Mesenchymal stem cell (in vitro differentiated cells and primary cell): ENCODE measurements around the gene ACAP3.

Experiments
- DNase-seq: peaks from one replicate; pipeline ENCODE4 v3.0.0-alpha.2; 2013
- H2AFZ ChIP-seq: one replicate; pipeline ENCODE4 v1.6.1; 2013; ENCODE audit warnings: low read depth, mild to moderate bottlenecking, control low read depth, inconsistent platforms, low read length, moderate library complexity
- H2AK5ac ChIP-seq: 2 replicates; pipeline ENCODE4 v1.6.1; 2013; ENCODE audit warnings: low read length, moderate library complexity, mild to moderate bottlenecking, inconsistent platforms; ENCODE audit not compliant: severe bottlenecking
- H2BK120ac ChIP-seq: one replicate; pipeline ENCODE4 v1.6.1; 2013; ENCODE audit warnings: low read depth, mild to moderate bottlenecking, inconsistent platforms, low read length, moderate library complexity
- H2BK12ac ChIP-seq, 2 experiments: one replicate each; pipeline ENCODE4 v1.6.1; 2013; ENCODE audit warnings: inconsistent platforms in 2 of 2, low read length in 2 of 2, mild to moderate bottlenecking in 2 of 2, moderate library complexity in 2 of 2, control low read depth in 1 of 2
- H2BK15ac ChIP-seq: one replicate; pipeline ENCODE4 v1.6.1; 2013; ENCODE audit warnings: mild to moderate bottlenecking, low read depth, inconsistent platforms; ENCODE audit not compliant: poor library complexity, severe bottlenecking
- H2BK5ac ChIP-seq: 2 replicates; pipeline ENCODE4 v1.6.1; 2013; ENCODE audit warnings: low read depth, mild to moderate bottlenecking, low read length, control low read depth, inconsistent platforms; ENCODE audit not compliant: poor library complexity, severe bottlenecking
- H3K14ac ChIP-seq, 2 experiments: one replicate each; pipeline ENCODE4 v1.6.1; 2013; ENCODE audit warnings: inconsistent platforms in 2 of 2, low read length in 2 of 2, control low read depth in 1 of 2, mild to moderate bottlenecking in 1 of 2, moderate library complexity in 1 of 2
- H3K18ac ChIP-seq, 2 experiments: one replicate each; pipeline ENCODE4 v1.6.1; 2013; ENCODE audit warnings: inconsistent platforms in 2 of 2, low read length in 2 of 2, control low read depth in 1 of 2, low read depth in 1 of 2, mild to moderate bottlenecking in 1 of 2
- H3K23ac ChIP-seq, 2 experiments: one replicate each; pipeline ENCODE4 v1.6.1; 2013; ENCODE audit warnings: inconsistent platforms in 2 of 2, low read length in 2 of 2, mild to moderate bottlenecking in 2 of 2, moderate library complexity in 2 of 2, control low read depth in 1 of 2
- H3K27ac ChIP-seq: 2 replicates; pipeline ENCODE4 v1.5.1; 2013; ENCODE audit warnings: mild to moderate bottlenecking, moderate library complexity, low read length, control low read depth, inconsistent platforms; ENCODE audit not compliant: poor library complexity, severe bottlenecking
- H3K27me3 ChIP-seq, 2 experiments: 2 replicates each; pipeline versions ENCODE4 v1.6.1 to v1.7.0; 2013; ENCODE audit warnings: low read length in 2 of 2, mild to moderate bottlenecking in 2 of 2, moderate library complexity in 2 of 2, control low read depth in 1 of 2, inconsistent platforms in 1 of 2; ENCODE audit not compliant: control insufficient read depth in 1 of 2, insufficient read depth in 1 of 2
- H3K36me3 ChIP-seq, 2 experiments: 2 replicates each; pipeline versions ENCODE4 v1.6.1 to v1.7.0; 2013; ENCODE audit warnings: low read length in 2 of 2, control low read depth in 1 of 2, inconsistent platforms in 1 of 2, low read depth in 1 of 2, mild to moderate bottlenecking in 1 of 2; ENCODE audit not compliant: insufficient read depth in 2 of 2, control insufficient read depth in 1 of 2
- H3K4ac ChIP-seq, 2 experiments: one replicate each; pipeline ENCODE4 v1.6.1; 2013; ENCODE audit warnings: inconsistent platforms in 2 of 2, low read length in 2 of 2, mild to moderate bottlenecking in 2 of 2, moderate library complexity in 2 of 2, control low read depth in 1 of 2, low read depth in 1 of 2
- H3K4me1 ChIP-seq: 2 replicates; pipeline ENCODE4 v1.6.1; 2013; ENCODE audit warnings: low read depth, low read length, control low read depth; ENCODE audit not compliant: control insufficient read depth, insufficient read depth
- H3K4me2 ChIP-seq: 2 replicates; pipeline ENCODE4 v1.6.1; 2013; ENCODE audit warnings: low read length, mild to moderate bottlenecking, inconsistent platforms; ENCODE audit not compliant: poor library complexity, severe bottlenecking
- H3K4me3 ChIP-seq, 2 experiments: 2 replicates each; pipeline versions ENCODE4 v1.5.1 to v1.7.0; 2013; ENCODE audit warnings: low read length in 2 of 2, mild to moderate bottlenecking in 2 of 2, control low read depth in 1 of 2, low read depth in 1 of 2; ENCODE audit not compliant: insufficient read depth in 1 of 2
- H3K79me1 ChIP-seq: replicated peaks from 2 replicates; pipeline ENCODE4 v1.6.1; 2013; ENCODE audit warnings: mild to moderate bottlenecking, control low read depth, low read length, inconsistent platforms; ENCODE audit not compliant: poor library complexity, severe bottlenecking
- H3K9ac ChIP-seq: 2 replicates; pipeline ENCODE4 v1.7.0; 2013; ENCODE audit warnings: mild to moderate bottlenecking, low read length, moderate library complexity
- H3K9me3 ChIP-seq: 2 replicates; pipeline ENCODE4 v1.7.0; 2013; ENCODE audit warnings: mild to moderate bottlenecking, low read length; ENCODE audit not compliant: control insufficient read depth
- H4K8ac ChIP-seq: one replicate; pipeline ENCODE4 v1.6.1; 2013; ENCODE audit warnings: inconsistent platforms, mild to moderate bottlenecking, low read length, moderate library complexity
- H4K91ac ChIP-seq: one replicate; pipeline ENCODE4 v1.6.1; 2013; ENCODE audit warnings: mild to moderate bottlenecking, low read length, inconsistent platforms
- WGBS: methylation state at CpG from one replicate; pipeline ENCODE4 v1.1.7; 2013; ENCODE audit warnings: mixed read lengths; 5-methylcytosine and 5-hydroxymethylcytosine counted together

ACAP3 gene

DNA sequence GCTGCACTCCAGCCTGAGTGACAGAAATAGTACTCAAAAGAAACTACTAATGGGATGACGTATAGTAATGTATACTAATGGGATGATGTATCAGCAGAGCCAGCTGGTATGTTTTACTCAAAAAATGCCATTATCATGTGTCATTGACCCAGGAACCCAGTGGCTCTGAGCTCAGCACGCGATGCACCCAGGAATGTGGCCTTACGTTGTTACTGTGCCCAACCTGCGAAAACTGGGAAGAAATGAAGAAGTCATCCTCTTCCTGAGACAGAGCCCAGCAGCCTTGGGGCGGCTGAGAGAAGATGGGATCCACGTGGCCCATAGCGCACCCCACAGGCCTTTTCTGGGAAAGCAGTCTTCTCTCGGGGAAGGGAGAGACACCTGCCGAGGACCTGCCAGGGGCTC, 42.9 kb downstream of the ACAP3 start:
- Histone ChIP-seq H2AK5ac (peak overlapping the region; percentile 95), H2BK12ac (peak overlapping the region; percentile 72 to 95), H4K8ac (peak overlapping the region; percentile 90), H3K14ac (no peak overlapping the region), H2BK15ac (peak overlapping the region; percentile 36), H3K79me1 (peaks cover 19% of the 10 kb centered on the region), H4K91ac (peak overlapping the region; percentile 98), H2BK120ac (no peak overlapping the region), H3K18ac (peak overlapping the region; percentile 79 to 84), H3K4me3 (no peak overlapping the region), H3K4ac (peak overlapping the region; percentile 54 to 89), H3K9me3 (no peaks in the 10 kb centered on the region), H3K27me3 (no peaks in the 10 kb centered on the region), H3K9ac (peak overlapping the region; percentile 45), H3K27ac (peak overlapping the region; percentile 100), H2BK5ac (peak overlapping the region; percentile 96), H2AFZ (no peak overlapping the region), H3K4me2 (peak overlapping the region; percentile 45), H3K23ac (no peak overlapping the region), H3K4me1 (peaks cover 38% of the 10 kb centered on the region), H3K36me3 (peaks cover 60 to 72% of the 10 kb centered on the region in 2 experiments)
- peak; percentile 100 for DNase-seq
- WGBS = 4% methylated on average over 10 of the region's 10 CpGs

DNA sequence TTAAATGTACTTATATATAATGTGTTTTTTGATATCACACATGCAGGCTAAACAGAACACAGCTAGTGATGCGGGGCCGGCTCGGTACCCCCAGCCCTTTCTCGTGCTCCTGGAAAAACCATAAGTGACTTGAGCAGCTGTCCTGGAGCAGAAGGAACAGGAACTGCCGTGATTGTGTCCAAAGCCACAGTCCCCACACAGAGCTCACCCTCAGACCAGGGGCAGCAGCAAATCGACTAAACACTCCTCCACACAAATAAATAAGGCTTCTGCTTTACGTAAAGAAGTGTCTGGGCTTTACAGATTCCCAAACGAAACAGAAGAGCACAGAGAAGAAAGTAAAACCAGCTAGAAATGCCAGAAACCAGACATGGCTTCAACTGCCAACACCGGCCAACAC, 43.7 kb downstream of the ACAP3 start:
- H3K9ac ChIP-seq = no peak overlapping the region
- no peak overlapping the region for H2BK5ac ChIP-seq
- WGBS = 57% methylated on average over 9 of the region's 9 CpGs
- no peak overlapping the region for H2BK15ac ChIP-seq
- peak overlapping the region; percentile 95 for H2AK5ac ChIP-seq
- peak overlapping the region; percentile 59 for H4K8ac ChIP-seq
- peaks cover 19% of the 10 kb centered on the region for H3K79me1 ChIP-seq
- H3K27me3 ChIP-seq = no peaks in the 10 kb centered on the region
- H2BK120ac ChIP-seq = no peak overlapping the region
- peak overlapping the region; percentile 52 to 64 for H3K18ac ChIP-seq
- no peak overlapping the region for H3K14ac ChIP-seq
- no peak overlapping the region for H3K23ac ChIP-seq
- no peak overlapping the region for H2AFZ ChIP-seq
- H4K91ac ChIP-seq = peak overlapping the region; percentile 34
- H3K9me3 ChIP-seq = no peaks in the 10 kb centered on the region
- DNase-seq = peak; percentile 76
- H3K4ac ChIP-seq = peak overlapping the region in 1 of 2 experiments; percentile 63
- H3K36me3 ChIP-seq = peaks cover 69 to 80% of the 10 kb centered on the region in 2 experiments
- peaks cover 39% of the 10 kb centered on the region for H3K4me1 ChIP-seq
- H3K27ac ChIP-seq = peak overlapping the region; percentile 88
- no peak overlapping the region for H3K4me3 ChIP-seq
- H3K4me2 ChIP-seq = no peak overlapping the region
- peak overlapping the region in 1 of 2 experiments; percentile 40 for H2BK12ac ChIP-seq

DNA sequence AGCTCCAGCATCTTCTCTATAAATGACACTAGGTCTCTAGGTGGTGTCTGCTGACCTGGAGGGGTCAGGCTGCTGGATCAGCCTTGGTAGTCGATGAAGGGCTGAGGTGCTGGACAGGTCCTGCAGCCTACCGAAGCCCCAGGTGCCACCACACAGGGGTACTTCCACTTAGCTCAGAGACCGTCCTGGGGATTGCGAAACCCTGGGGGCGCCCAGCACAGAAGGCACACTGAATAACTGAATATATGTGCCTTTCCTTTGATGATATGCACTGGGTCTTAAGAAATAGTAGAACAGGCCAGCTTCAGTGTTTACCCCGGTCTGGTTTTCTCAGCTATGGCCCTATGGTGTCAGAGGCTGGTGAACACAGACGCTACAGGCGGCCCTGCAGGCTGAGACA, 45.0 kb downstream of the ACAP3 start:
- H3K9ac ChIP-seq = no peak overlapping the region
- no peak for DNase-seq
- H3K36me3 ChIP-seq = peaks cover 69 to 75% of the 10 kb centered on the region in 2 experiments
- no peak overlapping the region for H3K14ac ChIP-seq
- no peak overlapping the region for H2AFZ ChIP-seq
- H3K23ac ChIP-seq = peak overlapping the region in 1 of 2 experiments; percentile 18
- no peak overlapping the region for H2BK5ac ChIP-seq
- H2AK5ac ChIP-seq = peak overlapping the region; percentile 52
- no peak overlapping the region for H2BK120ac ChIP-seq
- H3K18ac ChIP-seq = no peak overlapping the region
- H3K9me3 ChIP-seq = no peaks in the 10 kb centered on the region
- H3K27me3 ChIP-seq = no peaks in the 10 kb centered on the region
- WGBS = 98% methylated on average over 8 of the region's 8 CpGs
- no peak overlapping the region for H2BK15ac ChIP-seq
- no peak overlapping the region for H4K91ac ChIP-seq
- H2BK12ac ChIP-seq = no peak overlapping the region
- H4K8ac ChIP-seq = no peak overlapping the region
- H3K27ac ChIP-seq = no peak overlapping the region
- peaks cover 41% of the 10 kb centered on the region for H3K4me1 ChIP-seq
- peaks cover 24% of the 10 kb centered on the region for H3K79me1 ChIP-seq
- H3K4ac ChIP-seq = no peak overlapping the region
- no peak overlapping the region for H3K4me3 ChIP-seq
- H3K4me2 ChIP-seq = no peak overlapping the region

DNA sequence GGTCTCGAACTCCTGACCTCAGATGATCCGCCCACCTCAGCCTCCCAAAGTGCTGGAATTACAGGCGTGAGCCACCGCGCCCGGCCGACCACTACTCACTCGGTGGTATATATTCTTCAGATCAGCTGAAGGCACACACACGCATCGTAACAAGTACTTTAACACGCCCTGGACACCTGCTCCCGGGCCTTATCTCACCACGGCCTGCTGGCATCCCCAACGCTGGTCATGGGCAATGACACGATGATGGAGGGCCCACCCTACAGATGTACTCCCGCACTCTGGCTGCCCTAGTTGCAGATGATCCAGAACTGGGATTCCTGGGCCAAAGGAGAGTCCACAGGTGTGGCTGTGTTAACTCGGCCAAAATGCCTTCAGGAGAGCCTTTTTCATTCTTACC, 45.7 kb downstream of the ACAP3 start:
- Histone ChIP-seq H4K91ac (no peak overlapping the region), H3K4me3 (no peak overlapping the region), H3K14ac (no peak overlapping the region), H4K8ac (no peak overlapping the region), H3K27ac (no peak overlapping the region), H3K4me2 (no peak overlapping the region), H3K18ac (no peak overlapping the region), H3K27me3 (no peaks in the 10 kb centered on the region), H2BK120ac (no peak overlapping the region), H2AFZ (no peak overlapping the region), H3K4ac (no peak overlapping the region), H3K4me1 (peaks cover 41% of the 10 kb centered on the region), H3K9me3 (no peaks in the 10 kb centered on the region), H2BK12ac (no peak overlapping the region), H3K9ac (no peak overlapping the region), H3K79me1 (peaks cover 27% of the 10 kb centered on the region), H2BK15ac (no peak overlapping the region), H2BK5ac (no peak overlapping the region), H2AK5ac (no peak overlapping the region), H3K36me3 (peaks cover 68% of the 10 kb centered on the region in 2 experiments), H3K23ac (no peak overlapping the region)
- no peak for DNase-seq
- WGBS = 98% methylated on average over 17 of the region's 17 CpGs
